GM23338 (cell line): Measurements from ENCODE around the gene ZDHHC8. TPM values are rescaled to one million over a fixed set of nuclear protein-coding genes. Genes with fewer than 3 reads are reported as not detected.

Source experiments
- CREB1 ChIP-seq: fragments of 250-450 bp; sonication (Bioruptor Pico); IDR thresholded peaks from 2 replicates; pipeline ENCODE4 v1.5.0; 2020; ENCODE audit warnings: low read depth, mild to moderate bottlenecking, moderate library complexity
- CTCF ChIP-seq, 2 experiments: fragments of 200-600 bp in 1 of 2; sonication (generic) in 1 of 2; conservative IDR thresholded peaks; 2 replicates each; pipeline versions ENCODE4 v1.5.1 to v1.6.1; 2016 to 2017; ENCODE audit warnings: antibody characterized with exemption in 2 of 2, low read depth in 2 of 2, mild to moderate bottlenecking in 2 of 2, moderate library complexity in 1 of 2
- ETS1 ChIP-seq: IDR thresholded peaks from 2 replicates; pipeline ENCODE4 v1.6.1; 2016; ENCODE audit warnings: antibody characterized with exemption
- EZH2 ChIP-seq: fragments of 200-600 bp; sonication (generic); IDR thresholded peaks from one replicate; pipeline ENCODE4 v1.8.0; 2017; ENCODE audit warnings: antibody characterized with exemption, mild to moderate bottlenecking, low read depth; ENCODE audit not compliant: unreplicated experiment
- JUNB ChIP-seq: IDR thresholded peaks from one replicate; pipeline ENCODE4 v1.6.1; 2016; ENCODE audit warnings: antibody characterized with exemption; ENCODE audit not compliant: unreplicated experiment
- NANOG ChIP-seq: IDR thresholded peaks from 2 replicates; pipeline ENCODE4 v1.6.1; 2016; ENCODE audit warnings: antibody characterized with exemption, borderline replicate concordance
- POLR2AphosphoS5 ChIP-seq: IDR thresholded peaks from 2 replicates; pipeline ENCODE4 v1.6.1; 2016; ENCODE audit warnings: antibody characterized with exemption, low read depth
- STAT1 ChIP-seq: IDR thresholded peaks from one replicate; pipeline ENCODE4 v1.6.1; 2016; ENCODE audit warnings: antibody characterized with exemption; ENCODE audit not compliant: unreplicated experiment
- ZNF114 ChIP-seq: fragments of 250-450 bp; sonication (Bioruptor Pico); IDR thresholded peaks from 2 replicates; pipeline ENCODE4 v1.5.0; 2020; ENCODE audit warnings: mild to moderate bottlenecking, moderate library complexity
- ZNF462 ChIP-seq: fragments of 250-450 bp; sonication (Bioruptor Pico); IDR thresholded peaks from 2 replicates; pipeline ENCODE4 v1.5.0; 2020; ENCODE audit warnings: mild to moderate bottlenecking, moderate library complexity
- polyA plus RNA-seq: library from polyadenylated mRNA; unstranded; fragments of >200 nt; fragmentation: Nextera tagmentation; extraction: Ambion mirVana; gene quantifications from 2 replicates; pipeline ENCODE4 v1.2.1, GENCODE V29; 2016
- total RNA-seq: library from RNA; depleted of rRNA; stranded (reverse); fragments of >200 nt; shearing (Covaris generic); gene quantifications from 2 replicates; pipeline ENCODE4 v1.2.3, GENCODE V29; 2014

ZDHHC8 gene
- total and polyA plus RNA-seq, 2 experiments from 2014 or later: 13.7 to 47.6 TPM

GRCh38 chr22:20181884-20182236 lies 50.3 kb downstream of the ZDHHC8 start (continued):
- TF ChIP-seq ZNF462 (CRISPR knock-in tag) (no peak), ZNF114 (CRISPR knock-in tag) (no peak), CREB1 (no peak), ETS1 (no peak), CTCF (conservative IDR thresholded peaks at IDR 0.05; ENCODE audit: low read depth in 2 of 2) (no peak), POLR2AphosphoS5 (no peak), EZH2 (no peak), NANOG (no peak), JUNB (no peak), STAT1 (no peak)
